Measurements from ENCODE around the gene FAM120AOS. TPM values are rescaled to one million over a fixed set of nuclear protein-coding genes. Genes with fewer than 3 reads are reported as not detected.

FAM120AOS gene
- total and polyA plus RNA-seq, 12 donors, result 26.2 to 62.6 (median 46.6) TPM

GRCh38 chr9:93406371-93406770 is 47.0 kb downstream of the FAM120AOS start:
- Histone ChIP-seq H3K27me3 (no peaks in the 10 kb centered on the region), H3K27ac (no peak overlapping the region), H3K36me3 (replicated peaks in 1 of 2) (no peaks in the 10 kb centered on the region), H3K9me3 (replicated peaks in 1 of 3) (no peaks in the 10 kb centered on the region), H3K4me3 (no peak overlapping the region), H3K4me1 (replicated peaks in 1 of 2) (no peaks in the 10 kb centered on the region)
- DNase-seq, result no peak
- 84 to 96% (median 92%) methylated on average over 5 of the region's 5 CpGs for WGBS, 4 donors
- TF ChIP-seq POLR2A (IDR thresholded peaks at IDR 0.05) (no peak), CTCF (IDR thresholded peaks at IDR 0.05) (no peak)
- intact Hi-C loops (cut with DNase I), result no loop called here

GRCh38 chr9:93398471-93398870 is 54.9 kb downstream of the FAM120AOS start:
- H3K9me3 ChIP-seq (replicated peaks in 1 of 3), result no peaks in the 10 kb centered on the region

GRCh38 chr9:93397661-93398373 is 55.6 kb downstream of the FAM120AOS start:
- H3K36me3 ChIP-seq (replicated peaks in 1 of 2), result no peaks in the 10 kb centered on the region
- intact Hi-C loops (cut with DNase I), result no loop called here
- no peaks in the 10 kb centered on the region for H3K27me3 ChIP-seq
- H3K4me3 ChIP-seq, result no peak overlapping the region
- no peaks in the 10 kb centered on the region for H3K9me3 ChIP-seq (replicated peaks in 1 of 3)
- DNase-seq, result no peak
- no peaks in the 10 kb centered on the region for H3K4me1 ChIP-seq (replicated peaks in 1 of 2)
- no peak overlapping the region for H3K27ac ChIP-seq
- TF ChIP-seq CTCF (IDR thresholded peaks at IDR 0.05), result no peak
- no peak for TF ChIP-seq POLR2A (IDR thresholded peaks at IDR 0.05)
- 62 to 73% (median 71%) methylated on average over 10 of the region's 10 CpGs for WGBS, 4 donors

More at GRCh38 chr9:93398471-93398870, 54.9 kb downstream of the FAM120AOS start:
- DNase-seq, result no peak
- Histone ChIP-seq H3K4me3 (no peak overlapping the region), H3K27ac (no peak overlapping the region), H3K27me3 (no peaks in the 10 kb centered on the region), H3K4me1 (replicated peaks in 1 of 2) (no peaks in the 10 kb centered on the region), H3K36me3 (replicated peaks in 1 of 2) (no peaks in the 10 kb centered on the region)
- intact Hi-C loops (cut with DNase I), result no loop called here
- no peak for TF ChIP-seq POLR2A (IDR thresholded peaks at IDR 0.05)
- TF ChIP-seq CTCF (IDR thresholded peaks at IDR 0.05), result no peak
- WGBS, 4 donors, result 81 to 89% (median 82%) methylated on average over 9 of the region's 9 CpGs

Small RNA genes lying within 50 kb of the gene (small RNA-seq; reads per million reads assigned to genes)
- 0 reads per million in 2 donors for gene RF00019

Other genes starting within 250 kb of the FAM120AOS start
- 100 to 1,000 TPM in 5 of 9 donors, 10 to 100 TPM in 4; 62.7 to 137 (median 104) TPM for gene FAM120A, start 1.9 kb downstream of the FAM120AOS start, total RNA-seq
- gene FAM120A, start 1.9 kb downstream of the FAM120AOS start, polyA plus RNA-seq, result 100 to 1,000 TPM in 1 of 3 donors, 10 to 100 TPM in 2; 42.6 to 147 (median 51.6) TPM
- gene PHF2, start 123.0 kb upstream of the FAM120AOS start, total RNA-seq, result 10 to 100 TPM; 11.0 to 27.2 (median 21.6) TPM
- gene PHF2, start 123.0 kb upstream of the FAM120AOS start, polyA plus RNA-seq, result 10 to 100 TPM; 11.5 to 37.6 (median 26.1) TPM